ENCODE results near the gene FNBP1L.

GRCh38 chr1:93525431-93525830 lies 77.5 kb downstream of the FNBP1L start:
- TF ChIP-seq EZH2 (IDR thresholded peaks at IDR 0.05; ENCODE audit: insufficient read depth, poor library complexity, severe bottlenecking) (no peak), EZH2phosphoT487 (IDR thresholded peaks at IDR 0.05; ENCODE audit: insufficient read depth, low read depth) (no peak)

Measured in GM23248 (cell line).